ENCODE data around the gene LGR6.
A peak's percentile ranks its signal among the peaks of the same experiment; 100 is the strongest.

The LGR6 gene

DNA sequence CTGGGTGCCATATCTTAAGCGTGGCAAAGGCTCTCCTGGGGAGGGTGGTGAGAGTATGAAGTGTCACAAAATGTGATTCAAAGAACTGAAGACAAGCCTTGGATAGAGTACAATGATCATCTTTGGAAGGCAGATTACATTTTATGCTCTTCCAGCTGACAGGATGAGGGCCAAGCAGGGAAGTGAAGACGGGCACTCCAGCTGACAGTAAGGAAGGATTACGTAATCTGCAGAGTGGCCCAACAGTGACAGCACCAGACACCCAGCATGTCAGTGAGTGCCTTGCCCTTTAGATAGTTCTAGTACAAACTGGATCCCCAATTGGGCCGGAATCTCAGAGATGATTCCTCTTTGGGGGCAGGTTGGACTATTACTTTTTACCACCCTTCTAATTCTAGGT is 95.4 kb downstream of the LGR6 start:
- no peak for DNase-seq (ENCODE audit: low read depth)

DNA sequence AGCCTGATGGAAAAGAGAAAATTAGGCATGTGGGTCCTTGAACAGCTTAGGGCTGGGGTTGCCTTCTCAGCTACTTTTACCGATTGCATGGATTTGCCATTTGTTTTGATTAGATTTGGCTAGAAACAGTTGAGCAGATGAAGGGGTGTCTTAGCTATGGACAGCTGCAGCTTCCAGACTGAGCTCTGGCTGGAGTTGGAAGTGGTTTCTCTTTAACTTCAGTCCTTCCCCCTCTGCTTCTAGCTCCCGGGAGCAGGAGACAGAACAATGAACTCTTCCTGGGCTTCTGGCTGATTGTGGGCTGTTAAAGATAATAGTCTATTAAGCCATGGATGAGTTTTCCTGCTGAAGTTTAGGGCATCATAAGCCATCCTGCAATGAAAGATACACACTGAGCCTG is 97.4 kb downstream of the LGR6 start:
- no peak for DNase-seq (ENCODE audit: low read depth)

DNA sequence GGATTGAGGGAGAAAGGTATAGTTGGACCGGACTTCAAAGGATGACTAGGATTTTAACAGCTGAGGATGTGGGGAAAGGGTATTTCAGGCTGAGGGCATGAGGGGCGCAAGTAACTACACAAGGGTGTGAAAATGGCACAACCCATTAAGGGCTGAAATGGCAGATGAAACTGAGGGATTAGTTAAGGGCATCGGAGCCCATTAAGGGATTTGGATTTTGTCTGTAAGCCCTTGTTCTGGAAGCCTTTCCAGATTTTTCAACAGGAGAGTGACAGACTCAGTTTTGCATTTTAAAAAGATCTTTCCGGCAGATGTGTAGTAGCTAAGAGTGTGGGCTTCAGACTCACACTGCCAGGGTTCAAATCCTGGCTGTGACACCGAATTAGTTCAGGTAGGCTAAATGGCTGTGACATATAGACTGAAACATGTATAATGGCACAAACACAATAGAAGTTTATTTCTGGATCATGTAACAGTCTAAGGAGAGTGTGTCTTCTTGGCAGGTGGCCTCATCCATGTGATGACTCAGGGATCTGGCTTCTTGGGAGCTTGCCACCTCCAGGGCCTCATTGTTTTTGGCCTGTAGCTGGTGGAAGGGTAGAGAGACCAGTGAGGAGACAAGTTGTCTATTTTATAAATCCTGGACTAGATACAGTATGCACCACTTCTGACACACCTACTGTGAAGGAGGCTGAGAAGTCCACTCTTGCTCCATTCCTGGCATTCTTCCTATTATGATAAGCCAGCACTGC is 98.5 kb downstream of the LGR6 start:
- peak; percentile 86 for DNase-seq (ENCODE audit: low read depth)

DNA sequence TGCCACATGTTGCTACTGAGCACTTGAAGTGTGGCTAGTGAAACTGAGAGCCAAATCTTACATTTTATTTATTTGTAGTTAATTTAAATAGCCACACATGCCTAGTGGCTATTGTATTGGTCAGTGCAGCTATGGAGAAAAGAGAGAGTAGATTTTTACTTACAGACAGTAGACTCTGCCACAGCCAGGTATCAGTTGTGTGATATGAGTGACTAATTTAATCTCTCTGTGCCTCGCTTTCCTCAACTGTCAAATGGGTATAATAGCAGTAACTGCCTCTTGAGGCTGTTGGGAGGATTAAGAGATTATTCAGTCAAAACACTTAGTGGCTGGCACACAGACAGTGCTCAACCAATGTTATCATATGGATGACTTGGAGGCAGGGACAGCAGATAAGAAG is 99.2 kb downstream of the LGR6 start:
- no peak for DNase-seq (ENCODE audit: low read depth)

DNA sequence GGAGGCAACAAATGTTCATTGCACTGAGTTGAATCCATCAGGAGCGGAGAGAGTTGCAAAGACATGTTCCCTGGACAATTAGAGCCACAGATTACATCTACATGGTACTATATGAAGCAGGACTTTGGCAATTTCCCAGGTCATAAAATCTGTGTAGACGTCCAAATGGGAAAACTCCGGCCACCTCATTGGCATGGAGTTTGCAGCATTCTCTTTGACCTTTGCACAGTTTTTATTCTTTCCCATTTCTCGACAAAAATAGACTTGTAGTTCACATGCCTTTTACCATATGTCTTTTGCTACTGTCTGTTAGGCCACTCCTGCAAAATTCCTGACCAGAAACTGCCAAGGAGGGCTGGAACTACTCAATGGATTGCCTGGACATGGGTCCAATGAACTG is 100.0 kb downstream of the LGR6 start:
- DNase-seq (ENCODE audit: low read depth), result no peak

DNA sequence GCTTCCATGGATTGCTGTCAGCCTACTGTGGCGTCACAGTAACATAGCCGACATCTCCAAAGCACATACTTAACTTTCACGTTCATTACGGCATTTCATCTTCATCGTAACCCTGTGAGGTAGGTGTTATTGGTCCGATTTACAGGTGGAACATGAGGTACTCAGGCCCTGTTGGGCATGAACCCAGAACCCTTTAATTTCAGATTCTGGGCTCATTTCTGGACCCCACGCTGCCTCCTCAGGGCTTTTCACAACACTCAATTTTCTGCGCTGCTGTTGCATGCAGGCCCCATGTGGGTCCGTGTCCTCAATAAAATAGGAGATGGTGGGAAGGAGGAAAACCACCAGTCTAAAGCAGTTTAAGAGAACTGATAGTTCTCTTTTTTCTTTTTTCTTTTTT is 108.6 kb downstream of the LGR6 start:
- DNase-seq (ENCODE audit: low read depth), result no peak

DNA sequence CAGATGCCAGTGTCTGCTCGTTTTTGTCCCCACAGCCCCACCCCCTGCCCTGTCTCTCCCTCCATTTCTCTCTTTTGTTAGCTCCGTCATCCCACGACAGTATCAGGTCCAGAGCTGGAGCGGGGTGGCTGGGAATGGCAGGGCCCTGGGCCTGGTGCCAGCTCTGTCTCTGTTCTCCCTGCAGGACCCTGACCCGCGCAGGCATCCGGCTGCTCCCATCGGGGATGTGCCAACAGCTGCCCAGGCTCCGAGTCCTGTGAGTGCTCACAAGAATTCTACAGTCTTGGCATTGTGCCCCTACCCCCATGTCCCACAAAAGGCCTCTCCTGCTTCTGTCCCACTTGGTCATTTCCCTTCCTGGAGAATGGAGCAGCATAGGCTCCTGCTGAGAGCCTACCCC is 110.8 kb downstream of the LGR6 start:
- DNase-seq (ENCODE audit: low read depth), result no peak

DNA sequence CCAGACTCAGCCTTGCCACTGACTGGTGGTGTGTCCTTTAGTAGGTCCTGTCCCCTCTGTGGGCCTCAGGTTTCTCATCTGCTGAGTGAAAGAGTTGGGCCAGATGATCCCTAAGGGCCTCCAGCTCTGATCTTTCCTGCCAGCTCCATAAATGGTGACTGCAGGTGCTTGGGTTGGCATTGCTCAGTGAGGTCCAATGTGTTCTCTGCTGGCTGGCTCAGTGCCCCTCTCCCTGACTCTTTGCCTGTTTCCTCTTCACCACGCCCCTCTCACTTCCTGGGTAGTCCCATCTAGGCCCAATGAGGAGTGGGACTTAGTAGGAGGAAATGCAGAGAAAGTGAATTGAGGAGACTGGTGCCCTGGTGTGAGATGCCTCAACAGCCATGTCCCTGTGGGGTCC is 111.6 kb downstream of the LGR6 start:
- DNase-seq (ENCODE audit: low read depth), result no peak

DNA sequence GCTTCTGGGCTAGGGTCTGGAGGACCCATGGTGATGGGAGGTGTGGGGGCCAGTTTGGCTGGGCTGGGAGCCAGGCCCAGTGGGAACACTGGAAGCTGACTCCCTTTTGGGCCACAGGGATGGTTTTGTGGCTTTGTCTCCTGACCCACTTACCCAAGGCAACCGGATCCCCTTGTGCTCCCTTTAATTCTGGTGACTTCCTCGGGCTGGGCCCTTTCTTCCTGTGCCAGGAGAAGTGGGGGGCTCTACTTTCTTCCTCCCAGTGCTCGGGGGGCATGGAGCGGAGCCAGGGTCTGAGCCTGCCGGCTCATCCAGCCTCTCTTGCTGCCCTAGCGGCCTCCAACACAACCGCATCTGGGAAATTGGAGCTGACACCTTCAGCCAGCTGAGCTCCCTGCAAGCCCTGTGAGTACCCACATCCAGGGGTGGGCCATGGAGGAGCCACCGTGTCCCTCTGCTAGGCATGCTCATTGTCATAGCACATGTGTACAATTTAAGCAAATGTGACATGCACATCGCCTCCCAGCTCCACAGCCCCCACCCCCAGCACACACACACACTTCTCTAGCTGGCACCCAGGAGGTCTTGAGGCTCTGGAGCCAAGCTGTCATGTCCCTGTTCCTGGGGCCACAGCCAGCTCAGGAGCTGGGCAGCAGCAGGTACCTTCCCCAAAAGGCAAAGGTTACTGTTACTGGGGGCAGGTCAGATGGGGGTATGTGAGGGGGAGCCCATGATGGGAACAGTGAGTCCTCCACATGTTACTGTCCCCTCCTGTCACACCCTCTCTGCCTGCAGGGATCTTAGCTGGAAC is 113.1 kb downstream of the LGR6 start:
- DNase-seq (ENCODE audit: low read depth), result no peak

DNA sequence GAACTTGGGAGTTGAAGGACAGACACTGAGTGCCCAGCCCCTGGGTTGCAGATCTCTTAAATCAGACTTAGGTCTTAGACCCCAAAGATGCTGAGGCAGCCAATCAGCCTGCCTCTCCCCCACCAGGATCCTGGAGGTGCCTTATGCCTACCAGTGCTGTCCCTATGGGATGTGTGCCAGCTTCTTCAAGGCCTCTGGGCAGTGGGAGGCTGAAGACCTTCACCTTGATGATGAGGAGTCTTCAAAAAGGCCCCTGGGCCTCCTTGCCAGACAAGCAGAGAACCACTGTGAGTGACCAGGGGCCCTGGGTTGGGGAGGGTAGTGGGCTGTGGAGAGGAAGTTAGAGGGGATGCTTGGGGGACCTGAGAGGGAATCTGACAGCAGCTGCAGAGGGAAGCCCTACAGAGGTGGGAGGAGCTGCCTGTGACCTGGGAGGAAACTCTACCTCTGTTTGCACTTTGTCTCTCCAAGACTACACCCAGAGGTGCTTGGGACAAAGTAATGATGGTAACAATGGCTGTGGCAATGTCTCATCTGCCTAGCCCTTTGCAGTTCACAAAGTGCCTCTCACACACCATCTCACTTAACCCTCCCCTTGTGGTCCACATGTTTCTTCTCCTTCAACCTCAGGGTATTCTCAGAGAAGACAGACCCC is 116.6 kb downstream of the LGR6 start:
- DNase-seq (ENCODE audit: low read depth), result no peak

DNA sequence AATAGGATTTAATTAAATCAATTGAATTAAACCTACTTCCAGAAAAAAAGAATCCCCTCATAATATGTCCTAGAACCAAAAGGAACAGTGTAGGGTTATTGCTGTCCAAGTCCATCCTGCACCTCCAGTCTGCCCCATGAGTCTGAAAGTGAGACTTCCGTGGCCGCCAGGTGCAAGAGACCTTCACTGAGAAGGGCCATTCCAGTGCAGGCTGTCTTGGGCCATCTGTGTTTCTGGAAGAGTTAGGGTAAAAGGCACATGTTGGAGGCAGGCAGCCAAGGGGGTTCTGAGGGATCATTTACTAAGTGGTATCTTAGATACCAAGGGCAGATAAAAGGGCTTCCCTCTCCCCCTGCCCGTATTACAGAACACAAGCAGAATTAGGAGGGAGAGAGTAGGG is 117.1 kb downstream of the LGR6 start:
- DNase-seq (ENCODE audit: low read depth), result no peak

DNA sequence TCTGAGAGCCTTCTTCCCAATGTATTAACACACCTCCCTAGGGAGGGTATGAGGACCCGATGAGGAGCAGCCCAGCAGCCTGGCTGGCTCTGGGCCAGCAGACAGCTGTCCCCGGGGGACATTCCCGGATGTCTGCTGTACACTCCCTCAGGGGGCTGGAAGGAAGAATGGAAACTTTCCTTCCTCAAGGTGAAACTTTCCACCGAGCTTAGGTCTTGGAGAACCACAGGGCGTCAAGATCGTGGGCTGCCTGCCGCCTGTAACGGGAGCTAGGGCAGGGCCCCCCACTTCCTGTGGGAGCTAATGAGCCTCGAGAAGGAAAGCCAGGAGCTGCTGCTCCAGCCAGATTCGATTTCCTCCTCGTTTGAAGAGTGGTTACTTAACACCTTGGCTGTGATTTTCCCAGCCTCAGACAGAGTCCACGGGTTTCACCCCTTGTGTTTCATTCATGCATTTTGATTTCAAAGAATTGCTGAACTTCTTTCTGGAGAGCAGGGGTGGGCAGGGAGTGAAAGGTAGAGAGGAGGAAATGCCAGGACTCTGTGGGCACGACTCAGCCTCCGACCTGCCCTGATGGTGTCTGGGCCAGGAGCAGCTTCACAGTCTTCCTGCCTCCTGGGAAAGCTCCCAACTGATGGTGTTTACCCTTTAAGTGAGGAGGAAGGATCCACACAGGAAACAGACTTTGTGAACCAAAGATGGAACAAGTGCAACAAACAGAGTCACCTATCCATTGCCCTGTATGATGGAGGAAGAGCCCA is 118.5 kb downstream of the LGR6 start:
- peak; percentile 9 for DNase-seq (ENCODE audit: low read depth)

DNA sequence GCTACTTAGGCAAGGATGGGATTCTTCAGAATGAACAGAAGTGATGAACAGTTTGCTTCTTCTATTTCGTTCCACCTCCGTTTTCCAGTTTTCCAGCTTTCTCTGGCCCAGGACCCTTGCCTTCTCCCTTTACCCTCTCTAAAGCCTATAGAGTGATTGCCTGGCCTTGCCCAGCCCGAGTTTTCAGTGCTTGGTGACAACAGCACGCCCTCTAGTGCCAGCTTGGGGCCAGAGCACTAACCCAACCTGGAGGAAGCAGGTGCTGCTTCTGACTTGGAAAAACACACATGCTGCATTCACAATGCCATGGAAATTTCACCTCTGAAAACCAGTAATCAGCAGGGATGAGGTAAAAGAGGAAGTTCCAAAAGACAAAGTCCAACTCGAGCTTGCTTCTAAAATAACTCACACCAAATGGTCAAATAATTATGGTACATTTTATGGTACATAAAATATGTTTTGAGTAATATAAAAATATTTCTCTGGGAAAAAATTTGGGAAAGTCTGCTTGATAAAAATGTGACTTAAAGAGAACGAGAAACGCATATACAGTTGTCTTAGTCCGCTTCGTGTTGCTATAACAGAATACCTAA is 122.1 kb downstream of the LGR6 start:
- DNase-seq (ENCODE audit: low read depth), result peak; percentile 75

DNA sequence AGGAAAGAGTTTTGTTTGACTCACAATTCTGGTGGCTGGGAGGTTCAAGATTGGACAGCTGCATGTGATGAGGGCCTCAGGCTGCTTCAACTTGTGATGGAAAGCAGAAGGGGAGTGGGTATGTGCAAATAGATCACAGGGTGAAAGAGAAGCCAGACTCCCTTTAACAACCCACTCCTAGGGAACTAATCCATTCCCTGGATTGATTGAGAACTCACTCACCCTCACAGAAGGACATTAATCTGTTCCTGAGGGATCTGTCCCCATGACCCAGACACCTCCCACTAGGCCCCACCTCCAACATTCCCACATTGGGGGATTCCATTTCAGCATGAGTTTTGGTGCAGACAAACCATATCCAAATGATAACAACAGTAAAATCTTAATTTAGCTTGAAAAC is 122.6 kb downstream of the LGR6 start:
- DNase-seq (ENCODE audit: low read depth), result no peak

DNA sequence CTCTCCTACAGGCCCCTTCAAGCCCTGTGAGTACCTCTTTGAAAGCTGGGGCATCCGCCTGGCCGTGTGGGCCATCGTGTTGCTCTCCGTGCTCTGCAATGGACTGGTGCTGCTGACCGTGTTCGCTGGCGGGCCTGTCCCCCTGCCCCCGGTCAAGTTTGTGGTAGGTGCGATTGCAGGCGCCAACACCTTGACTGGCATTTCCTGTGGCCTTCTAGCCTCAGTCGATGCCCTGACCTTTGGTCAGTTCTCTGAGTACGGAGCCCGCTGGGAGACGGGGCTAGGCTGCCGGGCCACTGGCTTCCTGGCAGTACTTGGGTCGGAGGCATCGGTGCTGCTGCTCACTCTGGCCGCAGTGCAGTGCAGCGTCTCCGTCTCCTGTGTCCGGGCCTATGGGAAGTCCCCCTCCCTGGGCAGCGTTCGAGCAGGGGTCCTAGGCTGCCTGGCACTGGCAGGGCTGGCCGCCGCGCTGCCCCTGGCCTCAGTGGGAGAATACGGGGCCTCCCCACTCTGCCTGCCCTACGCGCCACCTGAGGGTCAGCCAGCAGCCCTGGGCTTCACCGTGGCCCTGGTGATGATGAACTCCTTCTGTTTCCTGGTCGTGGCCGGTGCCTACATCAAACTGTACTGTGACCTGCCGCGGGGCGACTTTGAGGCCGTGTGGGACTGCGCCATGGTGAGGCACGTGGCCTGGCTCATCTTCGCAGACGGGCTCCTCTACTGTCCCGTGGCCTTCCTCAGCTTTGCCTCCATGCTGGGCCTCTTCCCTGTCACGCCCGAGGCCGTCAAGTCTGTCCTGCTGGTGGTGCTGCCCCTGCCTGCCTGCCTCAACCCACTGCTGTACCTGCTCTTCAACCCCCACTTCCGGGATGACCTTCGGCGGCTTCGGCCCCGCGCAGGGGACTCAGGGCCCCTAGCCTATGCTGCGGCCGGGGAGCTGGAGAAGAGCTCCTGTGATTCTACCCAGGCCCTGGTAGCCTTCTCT is 124.6 kb downstream of the LGR6 start:
- no peak for DNase-seq (ENCODE audit: low read depth)

DNA sequence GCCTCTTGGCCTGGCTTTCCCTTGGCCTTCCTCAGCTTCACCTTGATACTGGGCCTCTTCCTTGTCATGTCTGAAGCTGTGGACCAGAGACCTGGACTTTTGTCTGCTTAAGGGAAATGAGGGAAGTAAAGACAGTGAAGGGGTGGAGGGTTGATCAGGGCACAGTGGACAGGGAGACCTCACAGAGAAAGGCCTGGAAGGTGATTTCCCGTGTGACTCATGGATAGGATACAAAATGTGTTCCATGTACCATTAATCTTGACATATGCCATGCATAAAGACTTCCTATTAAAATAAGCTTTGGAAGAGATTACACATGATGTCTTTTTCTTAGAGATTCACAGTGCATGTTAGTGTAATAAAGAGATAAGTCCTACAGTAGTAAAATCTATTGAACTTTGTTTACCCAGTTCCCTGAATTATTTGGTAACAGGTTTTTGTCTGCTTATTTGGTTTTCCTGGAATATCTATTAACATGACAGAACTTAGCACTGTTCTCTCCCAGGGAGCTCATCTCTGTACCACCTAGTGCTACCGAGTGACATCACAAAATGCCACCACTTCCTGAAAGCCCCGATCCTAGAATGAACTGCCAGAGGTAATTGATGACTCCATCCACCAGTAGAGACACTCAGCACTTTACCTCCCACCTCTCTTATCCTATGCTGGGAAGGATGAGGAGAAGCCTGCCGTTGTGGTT is 125.9 kb downstream of the LGR6 start:
- DNase-seq (ENCODE audit: low read depth), result peak; percentile 23

DNA sequence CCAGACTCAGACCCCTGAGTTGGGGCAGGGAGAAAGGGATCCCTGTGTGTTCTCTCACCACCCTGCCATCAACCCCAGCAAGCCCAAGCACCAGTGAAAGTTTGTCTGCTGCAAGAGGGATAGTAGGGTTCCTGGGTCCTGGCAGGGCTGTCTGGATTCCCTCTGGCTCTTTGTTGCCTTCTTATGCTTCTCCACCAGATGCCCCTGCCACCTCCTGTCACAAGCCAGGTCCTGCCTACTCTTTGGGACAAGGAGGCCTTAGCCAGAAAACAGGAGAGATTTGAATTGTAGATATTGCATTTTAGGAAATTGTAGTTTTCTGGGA is 126.4 kb downstream of the LGR6 start:
- no peak for DNase-seq (ENCODE audit: low read depth)

DNA sequence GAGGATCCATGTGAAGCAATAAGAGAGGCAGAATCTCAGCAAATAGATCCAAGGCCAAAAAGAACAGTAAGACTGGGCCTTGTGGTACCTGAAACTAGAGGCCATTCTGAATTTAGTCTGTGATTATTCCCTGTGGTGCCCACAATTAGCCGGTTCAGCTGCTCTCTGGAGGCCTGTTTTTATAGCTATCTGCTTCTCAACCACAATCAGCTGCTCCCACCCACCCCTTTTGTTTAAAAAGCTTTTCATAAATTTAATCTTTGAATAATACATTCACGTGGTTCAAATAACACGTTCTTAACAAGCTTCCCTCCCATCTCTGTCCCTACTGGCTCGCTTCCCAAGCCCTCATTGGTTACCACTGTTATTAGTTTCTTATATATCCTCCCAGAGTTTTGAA is 130.1 kb downstream of the LGR6 start:
- DNase-seq (ENCODE audit: low read depth), result no peak

DNA sequence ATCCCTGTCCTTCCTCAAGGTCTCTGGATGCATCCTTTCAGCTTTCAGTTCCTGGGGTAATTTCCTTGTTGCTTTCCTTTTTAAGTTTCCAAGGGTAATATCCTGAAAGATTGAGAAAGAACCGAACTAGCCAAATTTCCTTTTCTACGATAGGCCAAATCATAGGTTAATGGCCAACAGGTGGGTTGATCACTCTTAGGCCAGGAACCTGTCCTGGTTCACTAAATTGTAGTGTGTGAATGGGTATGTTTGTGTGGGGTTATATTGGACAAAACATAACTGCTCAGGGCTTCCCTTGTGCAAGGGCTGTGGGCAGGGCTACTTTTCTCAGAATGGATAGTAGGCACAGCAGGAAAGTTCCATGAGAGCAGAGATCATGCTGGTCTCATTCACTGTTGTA is 131.0 kb downstream of the LGR6 start:
- no peak for DNase-seq (ENCODE audit: low read depth)

DNA sequence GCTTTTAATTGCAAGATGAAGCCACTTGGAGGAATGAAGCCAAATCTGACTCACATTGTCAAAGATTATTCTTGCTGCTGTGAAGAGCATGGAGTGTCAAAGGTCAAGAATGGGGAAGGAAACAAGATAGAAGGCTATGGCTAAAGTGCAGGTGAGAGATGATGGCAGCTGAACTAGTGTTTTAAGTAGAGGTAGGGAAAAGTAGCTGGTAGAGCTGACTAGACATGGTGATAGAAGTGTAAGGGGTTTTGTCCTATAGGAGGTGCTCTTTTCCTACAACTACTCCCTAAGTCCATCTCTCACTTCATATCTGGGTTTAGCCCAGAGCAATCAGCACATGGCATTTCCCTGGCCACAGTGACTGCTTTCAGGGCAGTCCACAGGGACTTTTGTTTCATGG is 136.3 kb downstream of the LGR6 start:
- DNase-seq (ENCODE audit: low read depth), result no peak
